ENCODE data around the gene TRAF5.

DNA sequence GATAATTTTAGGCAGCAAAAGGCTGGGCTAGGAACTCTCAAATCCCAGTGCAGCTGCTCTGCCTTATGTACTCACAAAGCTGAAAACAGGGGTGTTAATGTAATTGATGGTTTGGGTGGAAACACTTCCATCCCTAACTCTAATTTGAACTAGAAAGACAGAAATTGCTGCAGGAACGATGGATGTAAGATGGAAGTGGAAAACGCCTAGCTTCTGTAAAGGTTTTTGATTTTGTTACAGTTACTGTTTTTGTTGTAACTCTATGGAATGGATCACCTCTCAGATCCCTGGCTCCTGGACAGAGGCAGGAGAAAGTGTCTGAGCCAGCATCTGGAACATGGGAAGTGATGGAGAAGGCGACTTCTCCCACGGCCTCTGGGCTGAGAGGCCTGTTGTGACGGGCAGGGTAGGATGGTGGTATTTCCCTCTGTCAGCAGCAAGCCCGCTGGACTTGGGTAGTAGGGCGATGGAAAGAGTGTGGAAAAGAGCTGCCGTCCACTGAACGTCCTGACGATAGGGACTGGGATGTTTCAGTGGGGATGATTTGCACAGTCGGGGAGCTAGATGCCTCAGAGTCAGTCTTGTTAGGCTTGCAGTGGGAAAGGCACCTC lies 1.6 kb downstream of the TRAF5 start:
- TF ChIP-seq, protein P1, sequence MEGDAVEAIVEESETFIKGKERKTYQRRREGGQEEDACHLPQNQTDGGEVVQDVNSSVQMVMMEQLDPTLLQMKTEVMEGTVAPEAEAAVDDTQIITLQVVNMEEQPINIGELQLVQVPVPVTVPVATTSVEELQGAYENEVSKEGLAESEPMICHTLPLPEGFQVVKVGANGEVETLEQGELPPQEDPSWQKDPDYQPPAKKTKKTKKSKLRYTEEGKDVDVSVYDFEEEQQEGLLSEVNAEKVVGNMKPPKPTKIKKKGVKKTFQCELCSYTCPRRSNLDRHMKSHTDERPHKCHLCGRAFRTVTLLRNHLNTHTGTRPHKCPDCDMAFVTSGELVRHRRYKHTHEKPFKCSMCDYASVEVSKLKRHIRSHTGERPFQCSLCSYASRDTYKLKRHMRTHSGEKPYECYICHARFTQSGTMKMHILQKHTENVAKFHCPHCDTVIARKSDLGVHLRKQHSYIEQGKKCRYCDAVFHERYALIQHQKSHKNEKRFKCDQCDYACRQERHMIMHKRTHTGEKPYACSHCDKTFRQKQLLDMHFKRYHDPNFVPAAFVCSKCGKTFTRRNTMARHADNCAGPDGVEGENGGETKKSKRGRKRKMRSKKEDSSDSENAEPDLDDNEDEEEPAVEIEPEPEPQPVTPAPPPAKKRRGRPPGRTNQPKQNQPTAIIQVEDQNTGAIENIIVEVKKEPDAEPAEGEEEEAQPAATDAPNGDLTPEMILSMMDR (conservative IDR thresholded peaks at IDR 0.05), result no peak
- TF ChIP-seq EZH2 (IDR thresholded peaks at IDR 0.05; ENCODE audit: low read depth), result no peak
